Smooth muscle cell of the brain vasculature (primary cell): ENCODE measurements around the gene RRP8.

Experiments
- DNase-seq: peaks from one replicate; pipeline ENCODE4 v3.0.0-alpha.2; 2012; ENCODE audit warnings: low read depth, low spot score

Gene RRP8

GRCh38 chr11:6601041-6601461 is 2.4 kb downstream of the RRP8 start:
- DNase-seq = no peak

- DNase-seq = no peak
These were observed 3.5 kb downstream of the RRP8 start for GRCh38 chr11:6599881-6600390.

GRCh38 chr11:6599449-6599848 is 4.0 kb downstream of the RRP8 start:
- DNase-seq = no peak

DNA sequence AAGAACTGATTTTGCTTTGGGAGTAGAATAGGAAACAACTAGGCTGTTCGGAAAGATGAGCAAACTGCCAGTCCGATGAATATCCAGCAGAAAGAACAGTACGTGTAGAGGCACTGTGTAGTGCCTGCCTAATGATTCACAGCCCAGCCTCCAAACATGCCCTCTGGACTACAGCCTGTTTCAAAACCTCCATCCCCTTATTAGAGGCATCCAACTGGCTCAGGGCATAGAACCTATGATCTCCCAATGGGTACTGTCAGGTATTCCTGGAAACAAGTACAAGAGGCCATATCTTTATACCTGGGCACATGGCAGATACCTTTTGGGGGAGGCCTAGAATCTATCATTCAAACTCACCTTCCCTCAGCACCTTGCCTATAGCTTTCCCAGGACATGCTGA is 4.9 kb downstream of the RRP8 start:
- DNase-seq = no peak

GRCh38 chr11:6596239-6596877 is 7.1 kb downstream of the RRP8 start:
- DNase-seq = no peak

- DNase-seq = no peak
These were observed 9.2 kb downstream of the RRP8 start for GRCh38 chr11:6594142-6594768.

- no peak for DNase-seq
These were observed 15.4 kb downstream of the RRP8 start for GRCh38 chr11:6588018-6588417.

GRCh38 chr11:6587360-6587953 is 16.0 kb downstream of the RRP8 start:
- no peak for DNase-seq

GRCh38 chr11:6586434-6587359 is 16.7 kb downstream of the RRP8 start:
- DNase-seq = no peak

- DNase-seq = no peak
These were observed 18.9 kb downstream of the RRP8 start for GRCh38 chr11:6584528-6584927.

DNA sequence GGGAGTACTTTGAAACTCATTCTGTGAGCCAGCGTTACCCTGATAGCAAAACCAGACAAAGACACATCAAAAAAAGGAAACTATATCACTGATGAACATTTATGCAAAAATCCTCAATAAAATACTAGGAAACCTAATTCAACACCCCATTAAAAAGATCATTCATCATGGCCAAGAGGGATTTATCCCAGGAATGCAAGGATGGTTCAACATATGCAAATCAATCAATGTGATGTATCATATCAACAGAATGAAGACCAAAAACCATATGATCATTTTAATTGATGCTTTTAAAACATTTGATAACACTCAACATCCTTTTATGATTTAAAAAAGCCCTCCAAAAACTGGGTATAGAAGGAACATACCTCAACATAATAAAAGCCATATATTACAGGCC is 19.8 kb downstream of the RRP8 start:
- no peak for DNase-seq

DNA sequence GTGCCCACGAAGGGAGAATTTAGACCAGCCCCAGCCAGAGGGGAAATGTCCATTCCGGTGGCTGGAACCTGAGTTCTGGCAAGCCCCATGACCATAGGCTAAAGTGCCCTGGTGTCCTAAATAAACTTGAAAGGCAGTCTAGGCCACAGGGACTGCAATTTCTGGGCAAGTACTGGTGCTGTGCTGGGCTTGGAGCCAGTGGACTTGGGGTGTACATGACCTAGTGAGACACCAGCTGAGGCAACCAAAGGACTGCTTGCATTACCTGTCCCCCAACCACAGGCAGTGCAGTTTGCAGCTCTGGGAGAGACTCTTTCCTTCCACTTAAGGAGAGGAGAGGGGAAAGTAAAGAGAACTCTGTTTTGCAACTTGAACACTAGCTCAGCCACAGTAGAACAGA is 23.7 kb downstream of the RRP8 start:
- DNase-seq = no peak

- DNase-seq = no peak
These were observed 25.3 kb downstream of the RRP8 start for GRCh38 chr11:6578134-6578533.

DNA sequence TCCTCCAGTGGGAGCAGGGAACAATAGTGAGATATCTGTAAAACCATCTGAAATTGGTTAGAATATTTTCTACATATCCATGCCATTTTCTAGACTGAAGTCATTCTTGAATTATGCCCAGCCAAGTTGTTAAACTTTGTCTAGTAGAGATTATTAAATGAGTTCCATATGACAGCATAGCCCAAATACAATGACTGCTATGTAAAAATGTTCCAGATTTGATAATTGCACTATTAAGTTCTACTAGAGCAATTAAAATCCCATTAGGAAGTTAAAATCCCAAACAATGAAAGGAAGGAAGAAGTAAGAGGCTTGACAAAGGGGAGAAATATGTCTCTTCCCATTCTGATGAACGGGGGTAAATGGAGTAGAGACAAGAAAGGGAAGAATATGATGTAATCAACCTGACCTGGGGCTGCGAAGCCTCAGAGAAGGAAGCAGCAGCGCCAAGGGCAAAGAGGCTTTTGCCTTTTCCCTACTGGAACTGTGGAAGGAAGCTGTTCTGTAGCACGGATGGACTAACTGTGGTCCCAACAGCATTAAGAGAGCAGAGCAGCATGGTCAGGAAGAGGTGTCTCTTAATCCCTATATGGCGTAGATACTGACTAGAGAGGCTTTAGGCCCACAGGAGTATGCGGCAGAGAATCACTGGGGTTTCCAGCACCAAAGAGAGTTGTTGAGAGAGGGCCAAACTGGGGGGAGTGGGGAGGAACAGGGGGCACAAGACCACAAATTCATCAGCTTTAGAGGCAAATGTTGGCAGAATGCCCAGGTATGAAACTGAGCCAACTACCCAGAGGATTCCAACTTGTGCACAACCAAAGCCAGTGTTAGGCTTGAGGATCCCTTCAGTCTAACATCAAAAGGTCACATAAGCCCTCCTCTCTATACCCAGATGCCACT is 26.7 kb downstream of the RRP8 start:
- DNase-seq = no peak

DNA sequence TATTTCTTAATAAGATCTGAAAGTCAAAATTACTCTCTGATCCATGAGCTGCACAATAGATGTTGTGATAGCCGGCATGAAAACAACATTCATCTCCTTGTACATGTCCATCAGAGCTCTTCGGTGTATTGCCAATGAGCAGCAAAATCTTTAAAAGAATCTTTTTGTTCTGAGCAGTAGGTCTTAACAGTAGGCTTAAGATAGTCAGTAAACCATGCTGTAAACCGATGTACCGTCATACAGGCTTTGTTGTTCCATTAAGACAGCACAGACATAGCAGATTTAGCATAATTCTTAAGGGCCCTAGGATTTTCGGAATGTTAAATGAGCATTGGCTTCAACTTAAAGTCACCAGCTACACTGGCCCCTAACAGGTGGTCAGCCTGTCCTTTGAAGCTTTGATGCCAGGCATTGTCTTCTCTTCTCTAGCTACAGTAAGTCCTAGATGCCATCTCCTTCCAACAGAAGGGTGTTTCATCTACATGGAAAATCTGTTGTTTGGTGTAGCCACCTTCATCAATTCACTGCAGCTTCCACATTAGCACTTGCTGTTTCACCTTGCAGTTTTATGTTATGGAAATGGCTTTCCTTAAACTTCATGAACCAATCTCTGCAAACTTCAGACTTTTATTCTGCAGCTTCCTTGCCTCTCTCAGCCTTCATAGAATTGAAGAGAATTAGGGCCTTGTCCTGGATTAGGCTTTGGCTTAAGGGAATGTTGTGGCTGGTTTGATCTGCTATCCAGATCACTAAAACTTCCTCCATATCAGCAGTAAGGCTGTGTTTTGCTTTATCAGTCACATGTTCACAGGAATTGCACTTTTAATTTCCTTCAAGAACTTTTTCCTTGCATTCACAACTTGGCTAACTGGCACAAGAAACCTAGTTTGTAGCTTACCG is 28.4 kb downstream of the RRP8 start:
- no peak for DNase-seq

DNA sequence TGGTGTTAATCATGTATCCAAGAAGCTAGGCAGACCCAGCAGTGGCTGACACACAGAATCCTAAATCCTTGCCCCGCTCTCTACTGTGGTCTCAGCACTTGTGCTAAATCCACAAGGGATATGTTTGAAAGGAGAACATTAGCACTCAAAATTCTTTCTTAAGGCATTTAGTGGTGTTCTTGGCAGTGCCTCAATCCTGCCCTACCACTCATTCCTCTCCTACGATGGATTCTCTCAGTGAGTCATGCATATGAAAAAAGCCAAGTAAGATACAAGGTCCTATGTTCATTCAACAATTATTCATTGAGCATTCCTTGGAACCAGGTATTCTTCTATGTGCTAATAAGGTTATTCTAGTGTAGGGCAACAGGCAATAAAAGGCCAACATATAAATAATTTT is 31.2 kb downstream of the RRP8 start:
- no peak for DNase-seq

GRCh38 chr11:6571434-6572008 is 31.9 kb downstream of the RRP8 start:
- no peak for DNase-seq

DNA sequence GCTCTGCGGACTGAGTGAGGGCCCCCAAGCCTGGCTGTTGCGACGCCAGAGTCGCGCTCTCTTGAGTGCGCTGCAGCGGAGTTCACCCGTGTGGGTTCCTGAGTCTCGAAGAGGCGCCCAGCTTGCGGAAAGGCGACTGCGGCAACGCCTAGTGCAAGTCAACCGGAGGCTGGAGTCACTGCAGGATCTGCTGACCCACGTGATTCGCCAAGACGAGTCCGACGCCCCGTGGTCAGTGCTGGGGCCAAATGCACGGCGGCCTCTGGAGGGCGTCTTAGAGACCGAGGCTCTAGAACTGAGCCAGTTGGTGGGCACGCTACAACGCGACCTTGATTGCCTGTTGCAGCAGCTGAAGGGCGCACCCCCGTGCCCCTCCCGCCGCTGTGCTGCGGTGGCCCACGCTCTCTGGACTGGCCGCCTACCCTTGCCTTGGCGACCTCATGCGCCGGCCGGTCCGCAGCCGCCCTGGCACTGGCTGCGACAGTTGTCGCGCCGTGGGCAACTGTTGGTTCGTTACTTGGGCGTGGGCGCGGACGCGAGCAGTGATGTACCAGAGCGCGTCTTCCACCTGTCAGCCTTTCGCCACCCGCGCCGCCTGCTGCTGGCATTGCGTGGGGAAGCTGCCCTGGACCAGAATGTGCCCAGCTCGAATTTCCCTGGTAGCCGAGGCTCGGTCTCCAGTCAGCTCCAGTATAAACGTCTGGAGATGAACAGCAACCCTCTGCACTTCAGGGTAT is 32.6 kb downstream of the RRP8 start:
- DNase-seq = no peak

DNA sequence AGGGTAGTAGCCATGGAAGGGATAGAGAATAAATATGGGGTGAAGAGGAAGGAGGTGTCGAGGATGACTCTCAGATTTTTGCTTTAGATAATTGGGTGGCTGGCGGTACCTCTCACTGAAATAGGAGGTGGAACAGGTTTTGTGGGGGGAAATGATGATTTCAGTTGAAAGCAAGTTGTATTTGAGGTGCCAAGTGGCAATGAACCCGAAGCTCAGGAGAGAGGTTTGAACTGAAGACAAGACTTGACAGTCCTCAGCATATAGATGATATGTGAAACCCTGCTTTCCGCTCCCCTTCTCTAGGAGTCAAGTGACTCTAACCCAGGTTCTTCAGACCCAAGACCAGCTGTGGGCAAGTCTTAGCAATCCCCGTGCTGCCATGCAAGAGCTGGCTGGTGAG is 33.7 kb downstream of the RRP8 start:
- no peak for DNase-seq
